SK-N-SH treated with all-trans-retinoic acid at 6 μM for 48 hours (cell line): Measurements from ENCODE around the gene CD276.

Experiments
- ARNTL ChIP-seq: fragments of 450-650 bp; formaldehyde crosslinking; IDR thresholded peaks from 2 replicates; pipeline ENCODE4 v1.5.0; 2020; ENCODE audit warnings: low read depth, mild to moderate bottlenecking, moderate library complexity, borderline replicate concordance
- CSDC2 ChIP-seq: fragments of 250-450 bp; sonication (Bioruptor Pico); IDR thresholded peaks from 2 replicates; pipeline ENCODE4 v1.5.0; 2020; ENCODE audit warnings: mild to moderate bottlenecking, moderate library complexity
- GLIS3 ChIP-seq: fragments of 250-450 bp; sonication (Bioruptor Pico); IDR thresholded peaks from 2 replicates; pipeline ENCODE4 v1.5.0; 2020; ENCODE audit warnings: mild to moderate bottlenecking, moderate library complexity
- PATZ1 ChIP-seq: fragments of 250-450 bp; sonication (Bioruptor Pico); IDR thresholded peaks from 2 replicates; pipeline ENCODE4 v1.8.0; 2020; ENCODE audit warnings: mild to moderate bottlenecking, moderate library complexity, borderline replicate concordance
- RARB ChIP-seq: fragments of 250-450 bp; sonication (Bioruptor Pico); IDR thresholded peaks from 2 replicates; pipeline ENCODE4 v1.8.0; 2021; ENCODE audit warnings: mild to moderate bottlenecking, moderate library complexity
- SNAI2 ChIP-seq: fragments of 250-450 bp; sonication (Bioruptor Pico); IDR thresholded peaks from 2 replicates; pipeline ENCODE4 v1.5.0; 2020; ENCODE audit warnings: mild to moderate bottlenecking, moderate library complexity
- TOX ChIP-seq: fragments of 250-450 bp; sonication (Bioruptor Pico); IDR thresholded peaks from 2 replicates; pipeline ENCODE4 v1.8.0; 2021; ENCODE audit warnings: mild to moderate bottlenecking, moderate library complexity, borderline replicate concordance
- ZC3H10 ChIP-seq: fragments of 250-450 bp; sonication (Bioruptor Pico); IDR thresholded peaks from 2 replicates; pipeline ENCODE4 v1.5.1; 2021; ENCODE audit warnings: mild to moderate bottlenecking, moderate library complexity
- ZFP3 ChIP-seq: fragments of 250-450 bp; sonication (Bioruptor Pico); IDR thresholded peaks from 2 replicates; pipeline ENCODE4 v1.5.0; 2020; ENCODE audit warnings: mild to moderate bottlenecking, moderate library complexity
- ZFP30 ChIP-seq: fragments of 450-650 bp; formaldehyde crosslinking; IDR thresholded peaks from 2 replicates; pipeline ENCODE4 v1.5.0; 2022; ENCODE audit warnings: mild to moderate bottlenecking, moderate library complexity
- ZNF8 ChIP-seq: fragments of 450-650 bp; formaldehyde crosslinking; IDR thresholded peaks from 2 replicates; pipeline ENCODE4 v1.5.0; 2020; ENCODE audit warnings: mild to moderate bottlenecking, moderate library complexity
- TF ChIP-seq, protein P1 (sequence below): fragments of 250-450 bp; sonication (Bioruptor Pico); IDR thresholded peaks from 2 replicates; pipeline ENCODE4 v1.8.0; 2021; ENCODE audit warnings: low read depth, mild to moderate bottlenecking, moderate library complexity, borderline replicate concordance

DNA sequence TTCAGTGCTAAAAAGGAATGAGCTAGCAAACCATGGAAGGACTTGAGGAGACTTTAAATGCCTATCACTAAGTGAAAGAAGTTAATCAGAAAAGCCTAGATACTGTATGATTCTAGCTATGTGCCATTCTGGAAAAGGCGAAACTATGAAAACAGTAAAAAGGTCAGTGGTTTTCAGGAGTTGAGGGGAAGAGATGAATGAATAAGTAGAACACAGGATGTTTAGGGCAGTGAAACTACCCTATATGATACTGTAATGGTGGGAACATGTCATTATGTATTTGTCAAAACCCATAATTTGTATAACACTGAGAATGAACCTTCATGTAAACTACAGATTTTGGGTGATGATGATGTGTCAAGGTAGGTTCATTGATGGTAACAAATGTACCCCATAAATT, 9.6 kb upstream of the CD276 start:
- TF ChIP-seq ZFP30 (CRISPR knock-in tag): no peak
- TF ChIP-seq PATZ1: no peak
- no peak for TF ChIP-seq SNAI2 (CRISPR knock-in tag)
- no peak for TF ChIP-seq ZFP3 (CRISPR knock-in tag)
- TF ChIP-seq ZC3H10 (CRISPR knock-in tag): no peak
- no peak for TF ChIP-seq ZNF8
- no peak for TF ChIP-seq GLIS3 (CRISPR knock-in tag)
- TF ChIP-seq, protein P1, sequence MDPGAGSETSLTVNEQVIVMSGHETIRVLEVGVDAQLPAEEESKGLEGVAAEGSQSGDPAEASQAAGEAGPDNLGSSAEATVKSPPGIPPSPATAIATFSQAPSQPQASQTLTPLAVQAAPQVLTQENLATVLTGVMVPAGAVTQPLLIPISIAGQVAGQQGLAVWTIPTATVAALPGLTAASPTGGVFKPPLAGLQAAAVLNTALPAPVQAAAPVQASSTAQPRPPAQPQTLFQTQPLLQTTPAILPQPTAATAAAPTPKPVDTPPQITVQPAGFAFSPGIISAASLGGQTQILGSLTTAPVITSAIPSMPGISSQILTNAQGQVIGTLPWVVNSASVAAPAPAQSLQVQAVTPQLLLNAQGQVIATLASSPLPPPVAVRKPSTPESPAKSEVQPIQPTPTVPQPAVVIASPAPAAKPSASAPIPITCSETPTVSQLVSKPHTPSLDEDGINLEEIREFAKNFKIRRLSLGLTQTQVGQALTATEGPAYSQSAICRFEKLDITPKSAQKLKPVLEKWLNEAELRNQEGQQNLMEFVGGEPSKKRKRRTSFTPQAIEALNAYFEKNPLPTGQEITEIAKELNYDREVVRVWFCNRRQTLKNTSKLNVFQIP (CRISPR knock-in tag): no peak
- TF ChIP-seq ARNTL (CRISPR knock-in tag): no peak
- no peak for TF ChIP-seq TOX (CRISPR knock-in tag)
- TF ChIP-seq CSDC2 (CRISPR knock-in tag): no peak
- no peak for TF ChIP-seq RARB
